Activated naive CD4-positive, alpha-beta T cell treated with anti-CD3 and anti-CD28 coated beads, Interleukin-2, amount 50 U/mL, for 24 hours (primary cell): ENCODE results near the gene NPAS3.

Experiments
- H3K27ac Mint-ChIP-seq: one replicate; pipeline ENCODE4 v1.8.0; 2021; ENCODE audit warnings: mild to moderate bottlenecking, mixed read lengths
- H3K27me3 Mint-ChIP-seq: one replicate; pipeline ENCODE4 v1.8.0; 2021; ENCODE audit warnings: mixed read lengths
- H3K36me3 Mint-ChIP-seq: one replicate; pipeline ENCODE4 v1.8.0; 2021; ENCODE audit warnings: mixed read lengths
- H3K4me1 Mint-ChIP-seq: one replicate; pipeline ENCODE4 v1.8.0; 2021; ENCODE audit warnings: mixed read lengths
- H3K4me3 Mint-ChIP-seq: one replicate; pipeline ENCODE4 v1.8.0; 2021; ENCODE audit warnings: mild to moderate bottlenecking, mixed read lengths
- H3K9me3 Mint-ChIP-seq: one replicate; pipeline ENCODE4 v1.8.0; 2021; ENCODE audit warnings: mixed read lengths

NPAS3 gene

DNA sequence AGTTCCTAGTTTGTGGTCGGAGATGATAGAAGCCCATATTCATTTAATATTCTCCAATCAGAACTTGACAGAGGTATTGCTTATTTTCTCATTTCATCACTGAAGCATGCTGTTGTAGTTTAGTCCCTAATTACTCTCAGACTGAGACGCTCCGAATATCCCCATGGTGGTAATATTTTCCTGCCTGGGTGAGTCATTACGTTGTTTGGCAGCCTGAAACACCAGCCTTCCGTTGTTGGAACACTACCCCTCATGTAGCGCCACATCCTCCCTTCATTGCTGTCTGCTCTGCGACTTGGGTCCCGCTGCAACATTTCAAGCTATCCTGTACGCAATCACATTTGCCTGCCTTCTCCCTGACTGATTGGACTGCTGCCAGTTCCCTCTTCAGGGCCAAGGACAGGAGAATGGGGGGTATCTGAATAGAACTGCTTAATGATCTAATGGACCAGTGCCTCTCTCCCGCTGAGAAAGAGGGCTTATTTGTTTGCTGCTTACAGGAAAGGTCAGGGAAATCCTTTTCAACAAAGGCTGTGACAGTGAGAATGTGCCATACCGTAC lies 369.1 kb downstream of the NPAS3 start:
- Mint-ChIP-seq H3K27ac (no peak overlapping the region), H3K9me3 (peaks cover 4% of the 10 kb centered on the region), H3K27me3 (no peaks in the 10 kb centered on the region), H3K4me1 (no peaks in the 10 kb centered on the region), H3K36me3 (no peaks in the 10 kb centered on the region), H3K4me3 (no peak overlapping the region)

DNA sequence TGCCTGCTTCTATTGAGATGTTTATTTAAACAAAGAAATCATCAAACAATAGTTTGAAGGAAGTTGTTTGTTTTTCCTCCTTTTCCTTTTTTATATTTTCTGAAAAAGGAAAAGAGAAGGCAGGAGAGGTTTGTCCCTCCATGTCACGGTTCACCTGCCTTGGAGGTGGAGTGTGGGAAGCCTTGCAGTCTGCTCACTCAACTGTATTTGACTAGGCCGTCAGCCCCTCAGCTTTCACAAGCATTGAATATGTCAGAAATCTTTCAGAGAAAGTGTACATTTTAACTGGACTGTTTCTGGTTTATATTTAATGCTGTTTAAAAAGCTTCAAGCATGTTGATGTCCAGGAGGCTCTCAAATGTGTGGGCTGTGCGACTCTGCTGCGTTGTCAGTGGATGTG lies 370.4 kb downstream of the NPAS3 start:
- Mint-ChIP-seq H3K9me3 (peaks cover 6% of the 10 kb centered on the region), H3K4me1 (no peaks in the 10 kb centered on the region), H3K27me3 (no peaks in the 10 kb centered on the region), H3K27ac (no peak overlapping the region), H3K4me3 (no peak overlapping the region), H3K36me3 (no peaks in the 10 kb centered on the region)

DNA sequence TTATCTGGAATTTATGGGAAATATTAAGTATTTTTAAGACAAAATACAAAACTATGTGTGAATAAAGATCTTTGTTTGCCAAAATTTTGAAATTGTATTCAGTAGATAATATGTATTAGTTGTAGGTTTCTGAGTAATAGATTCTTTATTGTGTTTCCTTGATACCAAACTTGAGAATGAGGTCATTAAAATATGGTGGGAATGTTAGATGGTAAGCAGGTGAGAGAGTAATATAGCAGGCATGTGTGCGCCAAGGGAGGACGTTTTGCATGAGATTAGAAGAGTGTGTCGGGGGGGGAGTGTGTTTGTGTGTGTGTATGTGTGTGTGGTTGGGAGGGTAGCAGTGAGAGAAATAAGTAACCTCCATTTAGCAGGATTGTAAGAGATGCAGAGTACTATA lies 376.5 kb downstream of the NPAS3 start:
- no peaks in the 10 kb centered on the region for H3K4me1 Mint-ChIP-seq
- H3K9me3 Mint-ChIP-seq = peaks cover 6% of the 10 kb centered on the region
- no peaks in the 10 kb centered on the region for H3K27me3 Mint-ChIP-seq
- H3K36me3 Mint-ChIP-seq = no peaks in the 10 kb centered on the region
- no peak overlapping the region for H3K4me3 Mint-ChIP-seq
- no peak overlapping the region for H3K27ac Mint-ChIP-seq

DNA sequence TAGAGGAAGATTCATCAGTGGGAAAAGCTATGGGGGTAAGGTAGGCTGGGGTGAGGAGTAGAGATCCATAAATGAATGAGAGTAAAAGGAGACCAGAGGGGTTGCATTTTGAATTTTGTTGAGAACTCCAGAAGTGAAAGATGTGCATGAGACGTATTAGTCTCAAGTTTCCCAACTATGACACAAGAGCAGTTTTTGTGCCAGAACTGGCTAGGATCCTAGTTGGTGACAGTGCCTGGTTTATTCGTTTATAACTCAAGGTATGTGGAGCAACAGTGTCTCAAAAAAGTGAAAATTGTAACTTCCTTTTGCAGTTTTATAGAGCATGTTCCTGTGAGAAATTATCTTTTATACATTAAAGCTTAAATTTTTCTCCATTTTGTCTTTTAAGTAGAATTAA lies 377.0 kb downstream of the NPAS3 start:
- Mint-ChIP-seq H3K4me1 (no peaks in the 10 kb centered on the region), H3K9me3 (peaks cover 6% of the 10 kb centered on the region), H3K36me3 (no peaks in the 10 kb centered on the region), H3K27ac (no peak overlapping the region), H3K4me3 (no peak overlapping the region), H3K27me3 (no peaks in the 10 kb centered on the region)

DNA sequence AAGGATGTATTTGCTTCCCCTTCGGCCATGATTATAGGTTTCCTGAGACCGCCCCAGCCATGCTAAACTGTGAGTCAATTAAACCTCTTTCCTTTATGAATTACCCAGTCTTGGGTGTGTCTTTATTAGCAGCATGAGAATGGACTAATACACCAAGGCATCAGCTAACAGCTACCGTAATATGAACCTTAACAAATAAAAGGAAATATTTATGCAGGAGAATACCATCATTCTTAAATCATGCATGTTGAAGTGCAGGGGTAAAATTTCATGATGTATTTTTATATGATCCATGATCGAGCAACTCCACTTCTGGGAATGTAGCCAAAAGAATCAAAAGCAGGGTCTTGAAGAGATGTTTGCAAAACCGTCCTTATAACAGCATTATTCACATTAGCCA lies 379.0 kb downstream of the NPAS3 start:
- Mint-ChIP-seq H3K27ac (no peak overlapping the region), H3K36me3 (no peaks in the 10 kb centered on the region), H3K9me3 (peaks cover 3% of the 10 kb centered on the region), H3K4me1 (no peaks in the 10 kb centered on the region), H3K4me3 (no peak overlapping the region), H3K27me3 (no peaks in the 10 kb centered on the region)

DNA sequence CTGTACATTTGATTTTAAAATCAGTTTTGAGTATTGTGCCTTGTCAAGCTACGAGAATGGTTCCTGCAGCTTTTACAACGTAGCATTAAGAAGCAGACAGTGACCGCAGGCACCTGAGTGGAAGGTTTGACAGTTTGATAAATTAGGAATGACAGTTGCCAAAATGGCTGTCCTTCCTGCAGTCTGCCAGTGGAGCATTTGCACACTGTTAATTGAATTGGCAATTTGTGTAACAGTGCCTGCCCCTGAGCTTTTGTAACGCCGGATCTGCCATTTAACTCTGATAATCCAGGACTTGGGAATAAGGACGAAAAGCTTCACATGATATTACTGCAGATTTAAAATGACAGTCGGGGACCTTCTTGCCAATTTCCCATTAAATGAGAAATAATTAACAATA lies 385.3 kb downstream of the NPAS3 start:
- Mint-ChIP-seq H3K4me3 (no peak overlapping the region), H3K9me3 (no peaks in the 10 kb centered on the region), H3K27ac (no peak overlapping the region), H3K36me3 (no peaks in the 10 kb centered on the region), H3K4me1 (no peaks in the 10 kb centered on the region), H3K27me3 (no peaks in the 10 kb centered on the region)

DNA sequence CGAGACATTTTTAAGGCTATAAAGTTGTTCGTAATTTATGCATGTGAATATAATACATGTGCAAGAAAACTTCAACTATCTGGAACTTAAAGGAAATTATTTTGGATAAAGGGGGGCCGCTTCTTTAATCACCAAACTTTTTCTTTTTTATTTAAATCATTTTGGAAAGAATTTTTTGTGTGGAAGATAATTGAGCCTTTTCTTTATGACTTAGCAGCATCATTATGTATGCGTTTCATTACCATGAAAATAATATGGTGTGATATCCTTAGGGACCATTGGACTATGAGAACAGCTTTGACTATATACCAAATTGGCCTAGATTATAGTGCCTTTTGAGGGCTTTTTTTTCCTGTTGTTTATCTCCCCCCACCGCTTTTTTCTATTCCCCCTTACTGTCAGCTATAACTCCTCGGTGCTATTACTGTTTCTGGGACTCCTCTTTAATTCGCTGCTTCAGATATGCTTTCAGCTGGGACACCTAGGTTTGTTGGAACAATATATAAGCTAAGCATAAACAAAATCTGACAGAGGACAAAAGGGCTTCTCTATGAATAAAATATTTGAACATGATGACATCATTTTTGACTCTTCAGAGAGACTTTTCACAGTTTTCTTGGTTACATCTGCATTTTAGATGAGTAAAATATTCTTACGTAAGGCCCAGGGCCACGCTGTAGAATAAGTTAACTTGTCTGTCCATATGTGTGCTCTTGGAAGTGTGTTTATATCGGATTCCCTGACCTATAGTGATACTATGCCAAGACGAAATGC lies 392.7 kb downstream of the NPAS3 start:
- Mint-ChIP-seq H3K9me3 (no peaks in the 10 kb centered on the region), H3K27me3 (no peaks in the 10 kb centered on the region), H3K4me1 (no peaks in the 10 kb centered on the region), H3K4me3 (no peak overlapping the region), H3K36me3 (no peaks in the 10 kb centered on the region), H3K27ac (no peak overlapping the region)

DNA sequence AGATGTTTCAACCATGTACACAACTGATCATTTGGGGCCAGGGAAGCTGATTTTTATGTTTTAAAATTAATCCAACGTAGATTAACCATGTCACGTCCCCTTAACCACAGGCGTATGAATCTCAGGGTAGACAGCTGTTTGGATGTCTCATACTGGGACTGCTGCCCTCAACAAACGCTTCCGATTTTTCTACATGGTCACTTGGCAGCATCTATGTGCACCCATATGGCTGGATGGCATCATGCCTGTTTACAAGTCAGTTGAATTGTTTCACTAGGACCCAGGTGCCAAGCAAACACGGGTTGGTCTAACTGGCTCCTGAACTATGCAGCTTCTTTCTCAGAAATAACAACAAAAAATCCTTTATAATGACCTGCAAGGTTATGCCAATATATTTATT lies 393.8 kb downstream of the NPAS3 start:
- no peak overlapping the region for H3K4me3 Mint-ChIP-seq
- H3K27me3 Mint-ChIP-seq = no peaks in the 10 kb centered on the region
- H3K27ac Mint-ChIP-seq = no peak overlapping the region
- H3K36me3 Mint-ChIP-seq = no peaks in the 10 kb centered on the region
- no peaks in the 10 kb centered on the region for H3K4me1 Mint-ChIP-seq
- peaks cover 7% of the 10 kb centered on the region for H3K9me3 Mint-ChIP-seq

DNA sequence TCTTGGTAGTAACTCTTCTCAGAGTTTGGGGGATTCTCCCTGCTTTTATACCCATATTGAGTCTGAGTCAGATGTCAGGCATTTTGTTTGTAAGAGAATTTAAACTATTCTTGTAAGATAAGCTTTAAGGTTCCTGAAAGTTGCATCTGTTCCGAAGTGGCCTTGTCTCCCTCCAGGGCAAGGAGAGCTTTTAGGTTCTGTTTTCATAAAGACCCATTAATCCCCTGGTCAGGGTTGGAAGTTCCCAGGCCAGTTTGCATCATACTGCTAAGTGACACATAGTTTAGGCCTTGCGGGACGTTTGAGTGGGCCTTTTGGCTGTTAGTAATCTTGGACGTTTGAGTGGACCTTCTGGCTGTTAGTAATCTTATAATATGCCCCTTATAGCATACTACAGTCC lies 396.7 kb downstream of the NPAS3 start:
- H3K9me3 Mint-ChIP-seq = peaks cover 7% of the 10 kb centered on the region
- H3K27me3 Mint-ChIP-seq = no peaks in the 10 kb centered on the region
- no peak overlapping the region for H3K4me3 Mint-ChIP-seq
- no peaks in the 10 kb centered on the region for H3K36me3 Mint-ChIP-seq
- H3K4me1 Mint-ChIP-seq = no peaks in the 10 kb centered on the region
- no peak overlapping the region for H3K27ac Mint-ChIP-seq

DNA sequence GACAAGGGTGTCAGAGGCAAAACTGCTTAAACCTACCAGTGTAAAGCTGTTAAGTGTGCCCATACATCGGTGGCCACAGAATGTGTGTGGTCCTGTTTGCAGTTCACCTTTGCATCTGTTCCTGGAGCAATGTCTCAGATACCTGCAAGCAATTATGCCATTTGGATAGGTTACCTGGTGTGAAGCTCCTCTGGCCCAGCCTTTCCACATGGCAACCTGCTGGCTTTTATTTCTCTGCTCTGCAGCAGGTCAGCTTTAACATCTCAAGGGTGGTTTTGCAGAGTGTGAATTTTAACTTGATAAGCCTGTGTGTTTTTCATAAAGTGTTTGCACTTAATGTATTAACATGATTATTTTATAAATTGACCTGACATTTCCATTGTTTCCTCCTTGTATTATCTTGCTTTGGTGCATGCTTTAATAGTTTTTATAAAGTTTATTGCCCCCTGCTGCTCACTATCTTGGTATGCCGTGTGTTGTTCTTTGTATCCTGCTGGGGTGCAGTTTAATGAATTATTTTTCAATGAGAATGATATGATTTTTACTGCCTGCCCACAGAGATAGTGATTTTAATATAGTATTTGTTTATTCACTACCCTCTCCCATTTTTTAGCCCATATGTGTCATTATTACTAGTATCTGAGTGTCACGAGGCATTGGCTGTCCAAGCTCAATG lies 403.8 kb downstream of the NPAS3 start:
- Mint-ChIP-seq H3K4me1 (no peaks in the 10 kb centered on the region), H3K9me3 (no peaks in the 10 kb centered on the region), H3K36me3 (no peaks in the 10 kb centered on the region), H3K4me3 (no peak overlapping the region), H3K27ac (no peak overlapping the region), H3K27me3 (peaks cover 1% of the 10 kb centered on the region)

DNA sequence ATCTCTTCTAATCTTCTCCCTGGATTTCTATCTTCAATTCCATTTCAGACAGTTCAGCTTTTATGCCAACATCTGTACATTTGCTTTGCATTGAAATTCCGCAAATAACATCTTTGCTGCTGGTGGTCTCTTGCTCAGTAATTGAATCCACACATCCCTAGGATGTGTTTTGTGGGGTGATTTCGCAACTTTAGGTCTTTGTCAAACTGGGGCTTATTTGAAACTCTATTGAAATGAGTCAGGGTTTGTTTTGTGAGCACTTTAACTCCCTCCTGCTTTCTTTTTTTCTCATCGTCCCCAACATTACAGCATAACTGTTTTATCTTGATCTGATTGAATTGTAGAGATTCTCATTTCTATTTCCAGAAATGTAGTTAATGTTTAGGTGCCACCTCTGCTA lies 404.3 kb downstream of the NPAS3 start:
- Mint-ChIP-seq H3K4me3 (no peak overlapping the region), H3K27ac (no peak overlapping the region), H3K27me3 (peaks cover 1% of the 10 kb centered on the region), H3K36me3 (no peaks in the 10 kb centered on the region), H3K9me3 (no peaks in the 10 kb centered on the region), H3K4me1 (no peaks in the 10 kb centered on the region)

DNA sequence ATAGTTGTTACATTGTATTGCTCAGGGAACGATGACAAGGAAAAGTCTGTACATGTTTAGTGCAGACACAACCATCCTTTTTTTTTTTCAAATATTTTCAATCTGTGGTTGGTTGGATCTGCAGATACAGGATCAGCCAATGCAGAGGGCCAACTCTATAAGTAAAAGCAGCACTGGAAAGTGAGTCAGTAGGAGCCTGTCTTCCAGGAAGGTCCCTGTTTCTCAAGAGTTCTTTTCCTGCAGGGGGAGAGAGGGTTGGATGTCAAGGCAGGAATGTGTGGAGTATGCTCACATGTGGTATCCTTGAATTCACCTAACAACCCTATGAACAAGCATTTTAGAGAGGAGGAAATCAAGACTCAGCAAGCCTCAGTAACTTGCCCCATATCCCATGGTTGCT lies 409.1 kb downstream of the NPAS3 start:
- no peaks in the 10 kb centered on the region for H3K27me3 Mint-ChIP-seq
- no peaks in the 10 kb centered on the region for H3K36me3 Mint-ChIP-seq
- no peak overlapping the region for H3K27ac Mint-ChIP-seq
- H3K4me1 Mint-ChIP-seq = no peaks in the 10 kb centered on the region
- H3K9me3 Mint-ChIP-seq = no peaks in the 10 kb centered on the region
- no peak overlapping the region for H3K4me3 Mint-ChIP-seq

DNA sequence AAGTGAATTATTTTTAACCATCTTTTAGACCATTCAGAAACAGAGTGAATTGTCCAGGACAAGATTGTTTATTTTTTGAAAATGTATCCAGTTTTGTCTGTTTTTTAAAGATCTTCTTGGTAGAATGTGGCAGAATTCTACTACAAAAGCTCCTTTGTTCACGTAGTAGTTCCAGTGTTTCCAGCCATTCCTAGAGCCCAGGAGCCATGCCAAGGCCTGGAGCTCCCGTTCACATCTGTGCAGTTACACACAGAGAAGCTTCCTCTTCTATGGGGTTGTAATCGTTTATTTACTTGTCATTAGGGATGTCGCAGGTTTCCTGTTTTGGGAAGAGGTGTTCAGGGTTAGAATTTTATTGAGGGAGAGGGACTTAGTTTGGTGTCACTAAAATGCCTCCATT lies 409.8 kb downstream of the NPAS3 start:
- no peaks in the 10 kb centered on the region for H3K4me1 Mint-ChIP-seq

DNA sequence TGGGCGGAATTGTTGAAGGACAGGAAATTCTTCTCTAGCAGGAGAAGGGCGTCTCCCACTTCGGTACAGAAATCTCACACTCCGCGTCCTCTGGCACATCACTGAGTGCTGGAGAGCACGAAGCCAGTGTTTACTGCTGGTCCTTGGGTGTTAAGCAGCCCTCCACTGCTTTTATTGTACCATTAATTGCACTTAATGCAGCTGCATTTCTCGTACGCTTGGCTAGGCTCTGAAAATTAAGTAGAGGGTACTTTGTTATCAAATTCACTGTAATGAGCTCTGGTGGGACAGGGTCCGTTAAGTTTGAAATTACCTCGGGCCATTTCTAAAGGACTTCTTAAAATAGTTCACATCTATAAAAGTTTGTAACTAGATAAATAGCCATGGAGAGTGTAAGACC lies 411.2 kb downstream of the NPAS3 start:
- Mint-ChIP-seq H3K36me3 (no peaks in the 10 kb centered on the region), H3K4me1 (no peaks in the 10 kb centered on the region), H3K27me3 (no peaks in the 10 kb centered on the region), H3K27ac (no peak overlapping the region), H3K9me3 (no peaks in the 10 kb centered on the region), H3K4me3 (no peak overlapping the region)

More for the DNA sequence above, 409.8 kb downstream of the NPAS3 start:
- Mint-ChIP-seq H3K4me3 (no peak overlapping the region), H3K27me3 (no peaks in the 10 kb centered on the region), H3K27ac (no peak overlapping the region), H3K36me3 (no peaks in the 10 kb centered on the region), H3K9me3 (no peaks in the 10 kb centered on the region)

DNA sequence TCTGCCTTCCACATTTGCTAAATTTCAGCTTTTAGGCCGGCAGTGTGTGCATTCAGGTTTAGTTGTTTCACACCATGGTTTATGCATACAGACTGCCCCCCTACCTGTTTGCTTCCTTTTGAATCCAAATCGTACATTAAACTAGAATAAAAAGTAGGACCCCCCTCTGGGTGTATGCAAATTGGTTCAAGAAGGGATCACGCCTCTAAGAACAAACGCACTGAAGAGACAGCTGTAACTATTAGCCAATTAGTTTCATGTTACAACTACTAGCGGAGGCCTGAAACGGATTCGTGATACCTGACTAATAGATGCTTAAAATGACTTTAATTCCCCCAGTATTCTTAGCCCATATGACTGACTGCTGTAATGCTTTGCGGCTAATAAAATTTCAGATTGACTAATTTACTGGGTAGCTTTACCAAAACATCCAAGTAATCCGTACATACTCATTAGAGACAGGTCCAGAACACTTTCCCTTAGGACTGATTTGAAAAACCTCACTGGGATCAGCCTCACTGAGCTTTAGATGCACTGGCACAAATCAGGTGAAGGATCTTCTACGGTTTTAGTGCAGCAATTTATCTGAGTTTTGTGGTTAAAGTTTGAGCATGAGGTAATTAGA lies 411.8 kb downstream of the NPAS3 start:
- no peak overlapping the region for H3K4me3 Mint-ChIP-seq
- no peaks in the 10 kb centered on the region for H3K36me3 Mint-ChIP-seq
- H3K27ac Mint-ChIP-seq = no peak overlapping the region
- H3K4me1 Mint-ChIP-seq = no peaks in the 10 kb centered on the region
- no peaks in the 10 kb centered on the region for H3K27me3 Mint-ChIP-seq
- no peaks in the 10 kb centered on the region for H3K9me3 Mint-ChIP-seq

DNA sequence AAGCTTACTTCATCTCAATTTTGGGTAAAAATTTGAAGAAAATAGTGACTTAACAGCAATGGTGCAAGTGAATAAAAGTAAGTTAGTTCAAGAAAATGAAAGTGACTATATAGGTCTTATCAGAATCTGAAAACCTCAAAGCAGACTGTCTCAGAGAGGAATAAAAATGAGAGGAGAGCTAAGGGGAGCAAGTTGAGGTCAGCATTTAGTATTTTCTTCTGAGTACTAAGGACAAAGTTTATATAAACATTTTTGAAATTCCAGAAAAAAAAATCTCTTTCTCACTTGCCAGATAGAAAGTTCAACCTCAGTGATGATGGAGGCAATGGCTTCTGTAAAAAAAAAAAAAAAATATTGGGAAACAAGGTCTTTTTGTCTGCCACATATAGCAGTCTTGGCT lies 414.1 kb downstream of the NPAS3 start:
- no peak overlapping the region for H3K27ac Mint-ChIP-seq
- H3K27me3 Mint-ChIP-seq = no peaks in the 10 kb centered on the region
- H3K36me3 Mint-ChIP-seq = no peaks in the 10 kb centered on the region
- no peaks in the 10 kb centered on the region for H3K9me3 Mint-ChIP-seq
- no peaks in the 10 kb centered on the region for H3K4me1 Mint-ChIP-seq
- no peak overlapping the region for H3K4me3 Mint-ChIP-seq
